ENCODE results near the gene KIAA1614.

KIAA1614 gene

GRCh38 chr1:180896161-180896560 lies 16.5 kb upstream of the KIAA1614 start:
- DNase-seq (ENCODE audit: insufficient read length) (no peak), FAIRE-seq (no peak)
- TF ChIP-seq POLR2A (IDR thresholded peaks at IDR 0.05; ENCODE audit: low read depth, low read length) (no peak), POLR2AphosphoS5 (IDR thresholded peaks at IDR 0.05; ENCODE audit: low read depth, low read length) (no peak), TAF1 (IDR thresholded peaks at IDR 0.05; ENCODE audit: borderline replicate concordance, low read depth, low read length) (no peak)

- DNase-seq (ENCODE audit: insufficient read length) (no peak), FAIRE-seq (no peak)
- TF ChIP-seq POLR2AphosphoS5 (IDR thresholded peaks at IDR 0.05; ENCODE audit: low read depth, low read length) (no peak), TAF1 (IDR thresholded peaks at IDR 0.05; ENCODE audit: borderline replicate concordance, low read depth, low read length) (no peak), POLR2A (IDR thresholded peaks at IDR 0.05; ENCODE audit: low read depth, low read length) (no peak)
These were observed 14.1 kb upstream of the KIAA1614 start for GRCh38 chr1:180898441-180899219.

DNA sequence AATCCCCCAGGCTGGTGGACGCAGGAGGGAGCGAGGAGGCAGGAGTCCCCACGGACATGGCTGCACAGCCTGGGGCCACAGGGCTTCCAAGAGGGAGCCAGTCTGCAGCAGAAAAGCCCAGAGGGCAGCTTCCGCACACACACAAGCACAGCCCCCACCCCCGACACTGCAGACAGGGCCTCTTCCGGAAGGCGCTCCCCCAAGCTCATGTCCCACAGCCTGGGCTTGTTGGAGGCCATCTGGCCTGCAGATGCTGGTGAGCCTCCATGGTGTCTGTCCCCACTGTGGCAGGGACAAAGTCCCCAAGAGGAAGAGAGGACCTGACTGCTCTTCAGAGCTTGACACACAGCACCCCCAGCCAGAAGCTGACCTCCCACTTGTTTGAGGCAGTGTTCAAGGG lies 13.4 kb upstream of the KIAA1614 start:
- no peak for FAIRE-seq
- TF ChIP-seq POLR2A (IDR thresholded peaks at IDR 0.05; ENCODE audit: low read depth, low read length): no peak
- TF ChIP-seq TAF1 (IDR thresholded peaks at IDR 0.05; ENCODE audit: borderline replicate concordance, low read depth, low read length): no peak
- TF ChIP-seq POLR2AphosphoS5 (IDR thresholded peaks at IDR 0.05; ENCODE audit: low read depth, low read length): no peak

GRCh38 chr1:180901076-180901990 lies 11.4 kb upstream of the KIAA1614 start:
- TF ChIP-seq TAF1 (IDR thresholded peaks at IDR 0.05; ENCODE audit: borderline replicate concordance, low read depth, low read length) (no peak), POLR2A (IDR thresholded peaks at IDR 0.05; ENCODE audit: low read depth, low read length) (no peak), POLR2AphosphoS5 (IDR thresholded peaks at IDR 0.05; ENCODE audit: low read depth, low read length) (no peak)
- no peak for DNase-seq (ENCODE audit: insufficient read length)
- FAIRE-seq: no peak

More for the DNA sequence above, 13.4 kb upstream of the KIAA1614 start:
- no peak for DNase-seq (ENCODE audit: insufficient read length)

GRCh38 chr1:180902541-180902940 lies 10.2 kb upstream of the KIAA1614 start:
- no peak for TF ChIP-seq POLR2A (IDR thresholded peaks at IDR 0.05; ENCODE audit: low read depth, low read length)
- no peak for TF ChIP-seq TAF1 (IDR thresholded peaks at IDR 0.05; ENCODE audit: borderline replicate concordance, low read depth, low read length)
- TF ChIP-seq POLR2AphosphoS5 (IDR thresholded peaks at IDR 0.05; ENCODE audit: low read depth, low read length): no peak
- FAIRE-seq: no peak
- DNase-seq (ENCODE audit: insufficient read length): no peak

DNA sequence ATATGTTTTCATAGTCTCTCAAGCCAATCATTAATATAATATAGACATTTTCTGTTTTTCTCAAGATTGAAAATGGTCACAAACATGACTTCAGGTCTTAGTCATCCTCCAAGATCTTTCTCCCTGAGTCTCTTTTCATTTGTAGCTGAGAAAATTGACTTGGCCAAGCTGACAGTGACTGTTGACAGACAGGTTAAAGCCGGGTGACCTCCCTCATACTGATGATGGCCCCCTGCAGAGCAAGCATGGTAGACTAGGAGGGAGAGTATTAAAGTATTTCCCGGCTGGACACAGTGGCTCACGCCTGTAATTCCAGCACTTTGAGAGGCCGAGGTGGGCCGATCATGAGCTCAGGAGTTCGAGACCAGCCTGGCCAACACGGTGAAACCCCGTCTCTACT lies 6.8 kb upstream of the KIAA1614 start:
- TF ChIP-seq POLR2AphosphoS5 (IDR thresholded peaks at IDR 0.05; ENCODE audit: low read depth, low read length) (no peak), TAF1 (IDR thresholded peaks at IDR 0.05; ENCODE audit: borderline replicate concordance, low read depth, low read length) (no peak), POLR2A (IDR thresholded peaks at IDR 0.05; ENCODE audit: low read depth, low read length) (no peak)
- no peak for FAIRE-seq
- no peak for DNase-seq (ENCODE audit: insufficient read length)

- no peak for FAIRE-seq
- DNase-seq (ENCODE audit: insufficient read length): no peak
- TF ChIP-seq POLR2AphosphoS5 (IDR thresholded peaks at IDR 0.05; ENCODE audit: low read depth, low read length) (no peak), TAF1 (IDR thresholded peaks at IDR 0.05; ENCODE audit: borderline replicate concordance, low read depth, low read length) (no peak), POLR2A (IDR thresholded peaks at IDR 0.05; ENCODE audit: low read depth, low read length) (no peak)
These were observed 6.2 kb upstream of the KIAA1614 start for GRCh38 chr1:180906511-180906910.

DNA sequence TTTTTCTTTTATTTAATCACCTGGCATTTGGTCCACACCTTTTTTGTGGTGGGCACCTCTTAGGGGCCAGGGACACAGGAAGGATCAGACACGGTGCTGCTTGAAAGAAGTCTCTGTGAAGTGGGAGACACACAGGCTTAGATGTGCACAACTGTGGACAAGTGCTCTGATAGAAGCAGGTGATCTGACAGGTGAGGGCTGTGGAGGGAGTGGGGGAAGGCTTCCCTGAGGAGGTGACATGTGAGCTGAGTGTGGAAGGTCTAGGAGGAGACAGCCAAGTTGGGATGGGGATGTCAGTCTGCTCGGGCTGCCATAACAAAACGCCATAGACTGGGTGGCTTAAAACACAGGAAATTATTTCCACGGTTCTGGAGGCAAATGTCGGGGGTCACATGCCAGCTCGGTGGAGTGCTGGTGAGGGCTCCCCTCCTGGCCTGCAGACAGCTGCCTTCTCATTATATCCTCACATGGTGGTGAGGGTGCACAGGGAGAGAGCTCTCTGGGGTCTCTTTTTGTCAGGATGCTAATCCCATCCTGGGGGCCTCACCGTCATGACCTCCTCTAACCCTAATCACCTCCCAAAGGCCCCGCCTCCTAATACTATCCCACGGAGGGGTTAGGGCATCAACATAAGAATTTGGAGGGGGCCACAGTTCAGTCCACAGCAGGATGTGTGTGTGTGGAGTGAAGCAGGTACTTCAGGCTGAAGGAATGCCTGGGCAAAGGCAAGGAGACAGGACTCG lies 5.2 kb upstream of the KIAA1614 start:
- FAIRE-seq (no peak), DNase-seq (ENCODE audit: insufficient read length) (no peak)
- TF ChIP-seq POLR2AphosphoS5 (IDR thresholded peaks at IDR 0.05; ENCODE audit: low read depth, low read length) (no peak), TAF1 (IDR thresholded peaks at IDR 0.05; ENCODE audit: borderline replicate concordance, low read depth, low read length) (no peak), POLR2A (IDR thresholded peaks at IDR 0.05; ENCODE audit: low read depth, low read length) (no peak)

- TF ChIP-seq POLR2A (IDR thresholded peaks at IDR 0.05; ENCODE audit: low read depth, low read length): no peak
- TF ChIP-seq TAF1 (IDR thresholded peaks at IDR 0.05; ENCODE audit: borderline replicate concordance, low read depth, low read length): no peak
- no peak for TF ChIP-seq POLR2AphosphoS5 (IDR thresholded peaks at IDR 0.05; ENCODE audit: low read depth, low read length)
- DNase-seq (ENCODE audit: insufficient read length): no peak
- peak; percentile 27 for FAIRE-seq
These were observed 4.5 kb upstream of the KIAA1614 start for GRCh38 chr1:180908074-180908765.

DNA sequence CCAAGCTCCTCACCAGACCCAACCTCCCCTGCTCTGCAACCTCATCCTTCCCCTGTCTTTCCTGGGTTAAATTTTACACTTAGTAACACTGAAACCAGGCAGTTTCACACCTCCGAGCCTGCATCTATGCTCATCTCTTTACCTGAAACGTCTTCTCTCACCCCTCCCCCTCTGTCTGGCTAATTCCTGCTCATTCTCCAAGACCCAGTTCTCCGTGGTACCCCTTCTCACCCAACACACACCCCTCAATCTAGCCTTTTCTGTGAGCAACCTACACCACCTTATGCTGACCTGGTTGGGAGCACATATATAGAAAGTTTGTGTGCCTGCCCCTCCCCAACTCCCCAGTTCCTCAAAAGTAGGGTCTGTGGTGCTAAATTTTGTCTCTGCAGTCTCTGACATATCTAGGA lies 3.7 kb upstream of the KIAA1614 start:
- no peak for TF ChIP-seq POLR2AphosphoS5 (IDR thresholded peaks at IDR 0.05; ENCODE audit: low read depth, low read length)
- TF ChIP-seq POLR2A (IDR thresholded peaks at IDR 0.05; ENCODE audit: low read depth, low read length): no peak
- TF ChIP-seq TAF1 (IDR thresholded peaks at IDR 0.05; ENCODE audit: borderline replicate concordance, low read depth, low read length): no peak
- peak; percentile 68 for FAIRE-seq

More for the DNA sequence above, 3.7 kb upstream of the KIAA1614 start:
- no peak for DNase-seq (ENCODE audit: insufficient read length)

Data from GM12892 (cell line).